ENCODE results near the gene RCAN1. TPM values are rescaled to one million over a fixed set of nuclear protein-coding genes. Genes with fewer than 3 reads are reported as not detected.
"Not testable (repeated sequence)": the region's sequence is repeated elsewhere in the genome, so short reads cannot be mapped to it uniquely, and the experiment has no call there.

Gene RCAN1
- total RNA-seq, 1 donor from 2014 or later, result 158 TPM

DNA sequence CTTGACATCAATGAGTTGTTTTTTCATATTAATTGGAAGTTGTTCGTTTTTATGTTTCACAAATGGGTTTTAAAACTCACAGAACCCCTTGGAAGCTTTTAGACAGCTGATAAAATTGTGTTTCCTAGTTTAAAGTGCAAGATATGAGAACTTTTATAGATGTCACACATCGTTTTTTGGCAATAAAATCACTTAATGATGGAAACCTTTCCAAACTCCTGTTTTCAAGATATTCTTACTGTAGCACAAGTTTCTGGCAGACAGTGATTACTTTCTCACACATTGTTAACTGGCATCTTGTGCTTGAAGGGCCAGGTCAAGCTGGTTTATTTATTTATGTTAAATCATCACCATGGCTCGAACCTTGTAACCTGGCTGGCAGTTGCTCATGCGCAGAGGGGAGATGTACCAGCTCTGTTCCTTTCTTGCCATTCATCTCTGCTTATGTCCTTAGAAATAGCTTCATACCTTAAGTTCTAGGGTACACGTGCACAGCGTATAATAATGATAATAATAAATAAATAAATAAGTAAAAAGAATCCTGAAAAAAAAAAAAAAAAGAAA, 10.2 kb upstream of the RCAN1 start:
- DNase-seq (ENCODE audit: low spot score), result no peak
- intact Hi-C loops (cut with DNase I), result no loop called here

DNA sequence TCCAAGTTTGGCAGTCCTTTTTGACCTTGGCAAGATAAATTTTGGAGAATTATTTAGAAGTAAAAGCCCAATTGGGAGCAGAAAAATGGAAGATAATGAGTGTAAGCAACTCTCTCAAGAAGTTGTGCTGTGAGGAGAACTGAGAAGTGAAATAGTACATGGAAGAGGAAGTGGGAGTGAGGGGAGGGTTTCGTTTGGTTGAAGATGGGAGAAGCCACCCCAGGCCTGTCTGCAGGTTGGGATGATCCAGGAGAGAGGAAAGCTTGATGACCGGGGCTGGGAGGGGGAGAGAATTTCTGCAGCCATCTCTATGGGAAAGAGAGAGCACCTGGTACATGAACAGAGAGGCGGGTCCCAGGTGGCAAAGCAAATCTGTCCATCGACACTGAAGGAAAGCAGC, 8.6 kb upstream of the RCAN1 start:
- no peak for DNase-seq (ENCODE audit: low spot score)
- intact Hi-C loops (cut with DNase I), result no loop called here

DNA sequence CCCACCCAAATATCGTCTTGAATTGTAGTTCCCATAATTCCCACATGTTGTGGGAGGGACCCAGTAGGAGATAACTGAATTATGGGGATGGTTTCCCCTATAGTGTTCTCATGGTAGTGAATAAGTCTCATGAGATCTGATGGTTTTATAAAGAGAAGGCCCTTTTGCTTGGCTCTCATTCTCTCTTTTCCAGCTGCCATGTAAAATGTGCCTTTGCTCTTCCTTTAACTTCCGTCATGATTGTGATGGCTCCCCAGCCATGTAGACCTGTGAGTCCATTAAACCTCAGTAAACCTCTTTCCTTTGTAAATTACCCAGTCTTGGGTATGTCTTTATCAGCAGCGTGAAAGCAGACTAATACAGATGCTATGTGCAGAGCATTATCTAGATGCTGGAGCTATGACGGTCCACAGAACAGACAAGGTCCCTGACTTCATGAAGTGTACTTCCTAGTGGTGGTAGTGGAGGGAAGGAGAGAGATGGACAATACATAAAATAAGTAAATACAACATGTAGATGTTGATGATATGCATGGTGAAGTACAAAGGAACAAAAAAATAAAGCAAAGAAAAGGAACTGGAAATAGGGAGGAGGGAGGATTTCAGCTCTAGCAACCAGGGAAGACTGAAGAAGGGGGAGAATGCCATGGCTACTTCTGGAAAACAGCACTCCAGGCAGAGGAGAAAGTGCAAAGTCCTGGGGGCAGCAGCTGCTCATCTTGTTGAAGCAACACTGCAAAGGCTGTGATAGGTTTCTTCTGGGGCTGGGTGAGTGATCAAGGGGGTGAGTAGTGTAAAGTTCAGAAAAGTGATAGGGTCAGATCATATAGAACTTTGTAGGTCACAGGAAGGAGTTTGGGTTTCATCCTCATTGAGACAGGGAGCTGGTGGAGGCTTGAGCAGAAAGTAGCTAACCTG, 6.8 kb upstream of the RCAN1 start:
- DNase-seq (ENCODE audit: low spot score), result no peak
- intact Hi-C loops (cut with DNase I), result no loop called here

GRCh38 chr21:34619841-34620665, 5.1 kb upstream of the RCAN1 start:
- no peak for DNase-seq (ENCODE audit: low spot score)
- intact Hi-C loops (cut with DNase I), result no loop called here

GRCh38 chr21:34618941-34619340, 4.0 kb upstream of the RCAN1 start:
- intact Hi-C loops (cut with DNase I), result no loop called here

GRCh38 chr21:34617753-34618339, 2.9 kb upstream of the RCAN1 start:
- intact Hi-C loops (cut with DNase I), result no loop called here
- DNase-seq (ENCODE audit: low spot score), result no peak

More at GRCh38 chr21:34618941-34619340, 4.0 kb upstream of the RCAN1 start:
- DNase-seq (ENCODE audit: low spot score), result no peak

DNA sequence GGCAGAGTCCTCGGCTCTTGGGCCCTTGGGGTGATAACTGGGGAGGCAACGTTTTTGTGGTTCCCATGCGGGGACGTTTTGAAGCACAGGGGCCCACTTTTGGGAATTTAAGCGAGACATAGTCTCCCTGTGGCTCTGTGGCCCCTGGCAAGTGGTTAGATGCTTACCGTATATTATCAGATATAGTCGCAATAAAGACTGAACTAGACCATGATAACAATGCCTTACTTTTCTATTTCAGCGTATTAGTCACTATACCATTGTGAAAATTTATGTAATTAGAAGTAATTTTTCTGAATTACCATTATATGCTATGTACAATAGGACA, 538 bp upstream of the RCAN1 start:
- intact Hi-C loops (cut with DNase I), result no loop called here
- DNase-seq (ENCODE audit: low spot score), result no peak

GRCh38 chr21:34613679-34614627, 960 bp downstream of the RCAN1 start:
- DNase-seq (ENCODE audit: low spot score), result no peak
- intact Hi-C loops (cut with DNase I), result no loop called here

DNA sequence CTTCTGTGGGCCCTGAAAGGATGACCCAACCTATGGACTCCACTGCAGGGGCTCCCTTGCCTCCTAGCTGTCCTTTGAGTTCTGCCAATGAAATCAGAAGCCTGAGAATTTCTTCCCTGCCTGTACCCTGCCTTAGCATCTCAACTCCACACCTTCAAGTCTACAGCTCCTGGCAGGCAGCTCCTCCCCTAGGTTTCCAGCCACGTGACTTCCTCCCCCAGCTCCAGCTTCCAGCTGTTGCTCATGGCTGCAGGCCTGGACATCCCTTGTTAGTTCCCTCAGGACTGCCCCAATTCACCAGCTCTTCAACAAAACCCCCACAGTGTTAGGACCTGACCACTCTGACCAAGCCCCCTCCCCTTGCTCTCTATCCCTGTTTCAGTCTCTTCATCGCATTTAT, 2.4 kb downstream of the RCAN1 start:
- DNase-seq (ENCODE audit: low spot score), result no peak
- intact Hi-C loops (cut with DNase I), result no loop called here

DNA sequence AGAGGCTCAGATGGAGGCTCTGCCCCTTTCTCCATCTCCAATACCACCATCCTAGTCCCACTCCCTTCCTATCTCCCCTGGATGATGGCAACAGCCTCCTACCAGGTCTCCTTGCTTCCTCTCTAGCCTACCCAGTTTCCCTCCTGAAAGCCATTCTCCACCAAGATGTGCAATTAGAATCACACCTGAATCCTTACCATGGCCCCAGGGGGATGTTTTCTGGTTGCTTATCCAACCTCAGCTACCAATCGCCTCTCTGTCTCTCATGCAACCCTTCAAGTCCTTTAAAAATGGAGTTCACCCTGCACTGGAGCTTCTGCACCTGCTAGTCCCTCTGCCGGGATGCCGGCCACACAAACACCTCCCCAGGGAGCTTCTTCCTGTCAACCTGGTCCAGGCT, 2.9 kb downstream of the RCAN1 start:
- intact Hi-C loops (cut with DNase I), result no loop called here
- no peak for DNase-seq (ENCODE audit: low spot score)

GRCh38 chr21:34611528-34611927, 3.4 kb downstream of the RCAN1 start:
- intact Hi-C loops (cut with DNase I), result no loop called here
- no peak for DNase-seq (ENCODE audit: low spot score)

DNA sequence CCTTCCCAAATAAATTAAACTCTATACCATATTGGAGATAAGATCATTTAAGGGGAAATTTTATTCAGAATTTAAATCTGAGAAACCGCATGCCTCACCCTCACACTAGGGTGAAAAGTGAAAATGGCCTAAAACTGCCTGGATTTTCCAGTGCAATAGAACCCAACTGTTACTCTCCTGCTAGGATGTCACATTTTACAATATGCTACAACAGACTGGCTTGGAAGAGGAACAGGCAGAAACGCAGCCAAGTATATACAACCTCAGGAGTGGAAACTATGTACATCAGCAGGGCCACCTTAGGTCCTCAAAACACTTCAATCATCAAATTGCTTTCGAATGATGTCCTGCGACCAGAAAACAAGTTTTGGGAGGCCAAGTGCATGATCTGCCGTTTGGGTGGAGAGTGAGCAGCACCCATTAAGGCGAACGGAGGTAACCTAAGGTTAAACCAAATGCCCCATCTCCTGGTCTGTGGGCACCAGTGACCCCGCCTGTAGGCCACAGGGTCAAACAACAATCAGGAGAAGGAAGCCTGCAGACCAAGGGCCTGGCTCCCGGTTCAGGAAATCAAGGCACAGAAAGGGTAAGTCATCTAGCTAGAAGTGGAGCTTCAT, 4.9 kb downstream of the RCAN1 start:
- intact Hi-C loops (cut with DNase I), result no loop called here
- DNase-seq (ENCODE audit: low spot score), result no peak

DNA sequence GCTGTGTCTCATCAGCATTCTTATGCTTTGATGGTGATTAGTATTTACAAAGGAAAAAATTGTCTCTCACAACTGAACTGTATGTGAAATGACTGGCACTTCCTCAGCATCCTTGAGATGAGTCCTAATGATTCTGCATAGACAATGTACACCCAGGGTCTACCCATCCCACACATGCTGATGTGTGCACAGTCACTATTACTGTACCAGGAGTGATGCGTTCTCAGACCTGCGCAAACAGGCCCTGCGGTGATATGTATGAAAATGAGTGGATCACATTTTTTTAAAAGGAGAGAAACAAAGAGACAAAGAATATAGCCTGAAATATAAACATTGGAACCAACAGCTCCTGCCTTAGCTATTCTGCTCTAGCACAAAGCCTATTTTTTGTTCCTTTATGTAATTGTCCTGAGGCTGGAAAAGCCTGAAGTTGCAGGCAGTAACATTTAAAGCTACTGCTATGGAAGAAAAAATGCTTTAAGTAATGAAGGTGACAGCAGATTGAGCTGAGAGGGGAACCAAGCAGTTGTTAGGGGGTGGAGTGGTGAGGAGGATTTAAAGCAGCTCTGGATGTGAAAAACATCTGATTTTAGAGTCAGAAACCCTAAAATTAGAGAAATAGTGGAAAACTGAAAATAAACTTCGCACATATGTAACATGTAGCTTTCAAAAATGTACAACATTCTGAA, 5.5 kb downstream of the RCAN1 start:
- DNase-seq (ENCODE audit: low spot score), result no peak
- intact Hi-C loops (cut with DNase I), result no loop called here

DNA sequence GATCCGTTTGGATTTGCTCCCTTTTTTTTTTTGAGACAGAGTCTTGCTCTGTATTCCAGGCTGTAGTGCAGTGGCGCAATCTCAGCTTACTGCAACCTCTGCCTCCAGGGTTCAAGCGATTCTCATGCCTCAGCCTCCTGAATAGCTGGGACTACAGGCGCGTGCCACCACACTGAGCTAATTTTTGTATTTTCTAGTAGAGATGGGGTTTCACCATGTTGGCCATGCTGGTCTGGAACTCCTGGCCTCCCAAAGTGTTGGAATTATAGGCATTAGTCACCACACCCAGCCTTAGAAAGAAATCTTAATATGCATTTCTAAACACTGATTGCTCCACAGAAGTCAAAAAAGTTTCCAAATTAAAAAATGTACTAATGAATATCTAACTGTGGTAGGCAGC, 7.5 kb downstream of the RCAN1 start:
- DNase-seq (ENCODE audit: low spot score); intact Hi-C loops (cut with DNase I): not testable (repeated sequence)

- DNase-seq (ENCODE audit: low spot score), result no peak
- intact Hi-C loops (cut with DNase I), result no loop called here
Measured at GRCh38 chr21:34606621-34607020, 8.3 kb downstream of the RCAN1 start.

- DNase-seq (ENCODE audit: low spot score), result no peak
- intact Hi-C loops (cut with DNase I), result no loop called here
Measured at GRCh38 chr21:34606051-34606450, 8.9 kb downstream of the RCAN1 start.

- DNase-seq (ENCODE audit: low spot score); intact Hi-C loops (cut with DNase I): not testable (repeated sequence)
Measured at GRCh38 chr21:34604956-34605355, 10.0 kb downstream of the RCAN1 start.

- DNase-seq (ENCODE audit: low spot score), result no peak
- intact Hi-C loops (cut with DNase I), result no loop called here
Measured at GRCh38 chr21:34604556-34604955, 10.4 kb downstream of the RCAN1 start.
